Neural crest cell (in vitro differentiated cells): ENCODE results near the gene AFAP1L2. TPM values are rescaled to one million over a fixed set of nuclear protein-coding genes. Genes with fewer than 3 reads are reported as not detected.
A peak's percentile ranks its signal among the peaks of the same experiment; 100 is the strongest.

Source experiments
- DNase-seq: peaks from one replicate; pipeline ENCODE4 v3.0.0; 2021; ENCODE audit warnings: low read depth, mixed read lengths, low spot score
- H3K27ac Mint-ChIP-seq: one replicate; pipeline ENCODE4 v1.8.0; 2021; ENCODE audit warnings: mild to moderate bottlenecking, mixed read lengths; ENCODE audit not compliant: unreplicated experiment
- H3K27me3 Mint-ChIP-seq: 2 replicates; pipeline ENCODE4 v1.8.0; 2021; ENCODE audit warnings: low read depth, mild to moderate bottlenecking, mixed read lengths
- H3K36me3 Mint-ChIP-seq: 2 replicates; pipeline ENCODE4 v1.8.0; 2021; ENCODE audit warnings: low read depth, mild to moderate bottlenecking, mixed read lengths
- H3K4me1 Mint-ChIP-seq: 2 replicates; pipeline ENCODE4 v1.8.0; 2021; ENCODE audit warnings: mixed read lengths
- H3K4me3 Mint-ChIP-seq: one replicate; pipeline ENCODE4 v1.8.0; 2021; ENCODE audit warnings: mild to moderate bottlenecking, mixed read lengths
- H3K9me3 Mint-ChIP-seq: 2 replicates; pipeline ENCODE4 v1.8.0; 2021; ENCODE audit warnings: mixed read lengths
- CTCF ChIP-seq: fragments of 200-600 bp; sonication (generic); conservative IDR thresholded peaks from 2 replicates; pipeline ENCODE4 v1.5.0; 2021; ENCODE audit warnings: antibody characterized with exemption, mild to moderate bottlenecking
- long read RNA-seq: library from polyadenylated mRNA; unstranded; transcript quantifications from one replicate; pipeline ENCODE4 v2.0.0, GENCODE V29; 2020
- total RNA-seq: library from RNA; stranded (reverse); gene quantifications from 2 replicates; pipeline ENCODE4 v1.2.1, GENCODE V29; 2021

AFAP1L2 gene
- 72.1 and 73.6 TPM in 2 replicates for total RNA-seq
- long read RNA-seq, transcript AFAP1L2-202 (19 exons, 3,964 nt) = minor isoform, 11 of 100 reads
- long read RNA-seq, transcript AFAP1L2-201 (19 exons, 3,705 nt) = major isoform, 29 of 100 reads
- long read RNA-seq, partial matches to known transcripts = 32 of 100 reads
- long read RNA-seq, other reads (novel, unspliced or antisense) = 28 of 100 reads

GRCh38 chr10:114404171-114405010 lies at the start of gene AFAP1L2:
Gene AFAP1L2 (minus strand): TSS chr10:114404502. CDS start chr10:114404455, 47 bp downstream.
- H3K36me3 Mint-ChIP-seq = no peaks in the 10 kb centered on the region
- peak; percentile 13 for DNase-seq
- peaks cover 58% of the 10 kb centered on the region for H3K27me3 Mint-ChIP-seq
- TF ChIP-seq CTCF = no peak
- H3K27ac Mint-ChIP-seq = peak within 1 kb of the TSS; percentile 5
- no peaks in the 10 kb centered on the region for H3K9me3 Mint-ChIP-seq
- H3K4me3 Mint-ChIP-seq = peak within 1 kb of the TSS; percentile 92
- H3K4me1 Mint-ChIP-seq = peaks cover 65% of the 10 kb centered on the region

GRCh38 chr10:114453576-114453975 lies 49.3 kb upstream of the AFAP1L2 start:
- no peak for TF ChIP-seq CTCF
- no peaks in the 10 kb centered on the region for H3K27me3 Mint-ChIP-seq
- H3K9me3 Mint-ChIP-seq = no peaks in the 10 kb centered on the region
- DNase-seq = no peak
- H3K4me1 Mint-ChIP-seq = peaks cover 5% of the 10 kb centered on the region
- H3K36me3 Mint-ChIP-seq = peaks cover 6% of the 10 kb centered on the region
- no peak overlapping the region for H3K4me3 Mint-ChIP-seq
- no peak overlapping the region for H3K27ac Mint-ChIP-seq

GRCh38 chr10:114448897-114449296 lies 44.6 kb upstream of the AFAP1L2 start:
- H3K36me3 Mint-ChIP-seq = peaks cover 4% of the 10 kb centered on the region
- TF ChIP-seq CTCF = no peak
- no peak overlapping the region for H3K27ac Mint-ChIP-seq
- no peak overlapping the region for H3K4me3 Mint-ChIP-seq
- no peaks in the 10 kb centered on the region for H3K27me3 Mint-ChIP-seq
- no peaks in the 10 kb centered on the region for H3K4me1 Mint-ChIP-seq
- DNase-seq = no peak
- no peaks in the 10 kb centered on the region for H3K9me3 Mint-ChIP-seq

GRCh38 chr10:114445332-114445731 lies 41.0 kb upstream of the AFAP1L2 start:
- no peak for TF ChIP-seq CTCF
- Mint-ChIP-seq H3K27ac (no peak overlapping the region), H3K4me1 (no peaks in the 10 kb centered on the region), H3K27me3 (no peaks in the 10 kb centered on the region), H3K36me3 (peaks cover 4% of the 10 kb centered on the region), H3K9me3 (no peaks in the 10 kb centered on the region), H3K4me3 (no peak overlapping the region)
- no peak for DNase-seq

GRCh38 chr10:114444819-114445218 lies 40.5 kb upstream of the AFAP1L2 start:
- no peak overlapping the region for H3K27ac Mint-ChIP-seq
- DNase-seq = no peak
- no peaks in the 10 kb centered on the region for H3K4me1 Mint-ChIP-seq
- no peak for TF ChIP-seq CTCF
- H3K27me3 Mint-ChIP-seq = no peaks in the 10 kb centered on the region
- peaks cover 4% of the 10 kb centered on the region for H3K36me3 Mint-ChIP-seq
- no peaks in the 10 kb centered on the region for H3K9me3 Mint-ChIP-seq
- no peak overlapping the region for H3K4me3 Mint-ChIP-seq
